CD4-positive, alpha-beta T cell (primary cell): ENCODE measurements around the gene ST6GALNAC3. TPM values are rescaled to one million over a fixed set of nuclear protein-coding genes. Genes with fewer than 3 reads are reported as not detected.

Experiments used
- ATAC-seq: fragments of 200-7000 bp; cut with Tn5 transposase; one replicate; pipeline ENCODE4 v1.10.0; 2022; ENCODE audit warnings: mild to moderate bottlenecking; ENCODE audit not compliant: poor library complexity
- CTCF ChIA-PET: fragments of 350-600 bp; sonication (Branson Sonifier 250); formaldehyde crosslinking; loops from one replicate; lab custom pipeline; 2021; ENCODE audit warnings: antibody characterized with exemption, inconsistent platforms; lab: Charles Lee
- POLR2A ChIA-PET: fragments of 350-600 bp; sonication (Branson Sonifier 250); formaldehyde crosslinking; loops from one replicate; lab custom pipeline; 2021; ENCODE audit warnings: antibody characterized with exemption, inconsistent platforms; lab: Charles Lee
- DNase-seq, 14 experiments: peaks; one replicate each; pipeline ENCODE4 v3.0.0-alpha.2; 2013 to 2020; ENCODE audit warnings: mixed read lengths in 2 of 14
- H3K27ac ChIP-seq, 2 donors: one replicate each; pipeline versions ENCODE4 v1.5.1 to v1.7.0; 2013; ENCODE audit warnings: low read length in 2 of 2, low read depth in 1 of 2, mild to moderate bottlenecking in 1 of 2
- H3K27me3 ChIP-seq, 2 experiments: 1 replicate in 1 of 2; 2 replicates in 1 of 2; pipeline versions ENCODE4 v1.6.1 to v1.7.0; 2013; ENCODE audit warnings: low read length in 2 of 2, control low read depth in 1 of 2, mild to moderate bottlenecking in 1 of 2, moderate library complexity in 1 of 2; ENCODE audit not compliant: insufficient read depth in 2 of 2, control insufficient read depth in 1 of 2
- H3K36me3 ChIP-seq: one replicate; pipeline ENCODE4 v1.6.1; 2013; ENCODE audit warnings: low read length, control low read depth; ENCODE audit not compliant: insufficient read depth
- H3K4me1 ChIP-seq: one replicate; pipeline ENCODE4 v1.6.1; 2013; ENCODE audit warnings: low read length, control low read depth; ENCODE audit not compliant: insufficient read depth
- H3K4me3 ChIP-seq: one replicate; pipeline ENCODE4 v1.5.1; 2013; ENCODE audit warnings: mild to moderate bottlenecking, low read length, moderate library complexity
- H3K9me3 ChIP-seq, 2 experiments: 1 replicate in 1 of 2; 2 replicates in 1 of 2; pipeline versions ENCODE4 v1.6.1 to v1.7.0; 2013; ENCODE audit warnings: low read length in 2 of 2, mild to moderate bottlenecking in 2 of 2, control low read depth in 1 of 2, moderate library complexity in 1 of 2; ENCODE audit not compliant: control insufficient read depth in 1 of 2, insufficient read depth in 1 of 2
- H3K27ac Mint-ChIP-seq: one replicate; pipeline ENCODE4 v1.8.0; 2020; ENCODE audit warnings: mixed read lengths
- H3K27me3 Mint-ChIP-seq: one replicate; pipeline ENCODE4 v1.8.0; 2021; ENCODE audit warnings: mixed read lengths
- H3K36me3 Mint-ChIP-seq: one replicate; pipeline ENCODE4 v1.8.0; 2021; ENCODE audit warnings: low read depth, mixed read lengths
- H3K4me1 Mint-ChIP-seq: one replicate; pipeline ENCODE4 v1.8.0; 2021; ENCODE audit warnings: low read depth, mixed read lengths
- H3K4me3 Mint-ChIP-seq: one replicate; pipeline ENCODE4 v1.8.0; 2020; ENCODE audit warnings: mild to moderate bottlenecking, mixed read lengths
- H3K9me3 Mint-ChIP-seq: one replicate; pipeline ENCODE4 v1.8.0; 2020; ENCODE audit warnings: mixed read lengths
- CTCF ChIP-seq: fragments of 200-600 bp; IDR thresholded peaks from one replicate; pipeline ENCODE4 v1.8.0; 2022; ENCODE audit warnings: antibody characterized with exemption, mild to moderate bottlenecking
- intact Hi-C, 2 experiments: fragments of 100-400 bp; cut with DNase I in 1 of 2; cut with micrococcal nuclease in 1 of 2; formaldehyde crosslinking; loops; one replicate each; pipeline versions ENCODE4 v1.15.1 to v1.9.0; 2023 to 2025; cut with DNase I, micrococcal nuclease
- total RNA-seq, 174 experiments: library from RNA in 2 of 174; stranded (reverse) in 2 of 174; gene quantifications; one replicate each; pipeline ENCODE4 v1.2.3 and lab custom pipeline; 2021 to 2026

The ST6GALNAC3 gene
- total RNA-seq, 2 experiments from 2014 or later, result 0.77 to 1.3 TPM

GRCh38 chr1:76622774-76623528 is 548.4 kb downstream of the ST6GALNAC3 start:
- no peak overlapping the region for H3K27ac Mint-ChIP-seq
- Histone ChIP-seq H3K27ac (no peak overlapping the region), H3K4me3 (no peak overlapping the region), H3K4me1 (no peaks in the 10 kb centered on the region), H3K9me3 (no peaks in the 10 kb centered on the region), H3K36me3 (no peaks in the 10 kb centered on the region), H3K27me3 (no peaks in the 10 kb centered on the region)
- no peaks in the 10 kb centered on the region for H3K27me3 Mint-ChIP-seq
- no peaks in the 10 kb centered on the region for H3K36me3 Mint-ChIP-seq
- no peak for ATAC-seq
- TF ChIP-seq CTCF, result no peak
- no peaks in the 10 kb centered on the region for H3K4me1 Mint-ChIP-seq
- no peak for DNase-seq
- intact Hi-C loops, result no loop called here
- H3K4me3 Mint-ChIP-seq, result no peak overlapping the region
- CTCF ChIA-PET, result no interaction called here
- no peaks in the 10 kb centered on the region for H3K9me3 Mint-ChIP-seq
- POLR2A ChIA-PET, result no interaction called here

- Mint-ChIP-seq H3K4me3 (no peak overlapping the region), H3K9me3 (no peaks in the 10 kb centered on the region), H3K36me3 (no peaks in the 10 kb centered on the region), H3K27me3 (no peaks in the 10 kb centered on the region), H3K27ac (no peak overlapping the region), H3K4me1 (no peaks in the 10 kb centered on the region)
- H3K36me3 ChIP-seq, result no peaks in the 10 kb centered on the region
- no peak overlapping the region for H3K27ac ChIP-seq
- POLR2A ChIA-PET, result no interaction called here
- H3K4me1 ChIP-seq, result no peaks in the 10 kb centered on the region
- CTCF ChIA-PET, result no interaction called here
- DNase-seq (no peak), ATAC-seq (no peak)
- no peak overlapping the region for H3K4me3 ChIP-seq
- H3K27me3 ChIP-seq, result no peaks in the 10 kb centered on the region
- TF ChIP-seq CTCF, result no peak
- intact Hi-C loops, result no loop called here
- H3K9me3 ChIP-seq, result no peaks in the 10 kb centered on the region
Observed at GRCh38 chr1:76625886-76626678, 551.5 kb downstream of the ST6GALNAC3 start.

GRCh38 chr1:76627498-76627897 is 553.0 kb downstream of the ST6GALNAC3 start:
- CTCF ChIA-PET, result no interaction called here

More at GRCh38 chr1:76627498-76627897, 553.0 kb downstream of the ST6GALNAC3 start:
- H3K27me3 Mint-ChIP-seq, result no peaks in the 10 kb centered on the region
- intact Hi-C loops, result no loop called here
- Histone ChIP-seq H3K27me3 (no peaks in the 10 kb centered on the region), H3K4me3 (no peak overlapping the region), H3K36me3 (no peaks in the 10 kb centered on the region), H3K27ac (no peak overlapping the region), H3K9me3 (no peaks in the 10 kb centered on the region), H3K4me1 (no peaks in the 10 kb centered on the region)
- TF ChIP-seq CTCF, result no peak
- POLR2A ChIA-PET, result no interaction called here
- no peaks in the 10 kb centered on the region for H3K36me3 Mint-ChIP-seq
- no peaks in the 10 kb centered on the region for H3K9me3 Mint-ChIP-seq
- ATAC-seq, result no peak
- H3K4me3 Mint-ChIP-seq, result no peak overlapping the region
- no peak overlapping the region for H3K27ac Mint-ChIP-seq
- H3K4me1 Mint-ChIP-seq, result no peaks in the 10 kb centered on the region
- no peak for DNase-seq
